ENCODE results near the gene MRPL11.

MRPL11 gene

GRCh38 chr11:66419825-66420224, 18.8 kb downstream of the MRPL11 start:
- Histone ChIP-seq H3K9me3 (peaks cover 11% of the 10 kb centered on the region; the same call in 1 of the 2 replicates), H3K4me2 (no peak overlapping the region), H3K9ac (no peak overlapping the region), H3K27me3 (peaks cover 98% of the 10 kb centered on the region), H3K4me3 (no peak overlapping the region), H3K36me3 (no peaks in the 10 kb centered on the region), H3K4me1 (peaks cover 10% of the 10 kb centered on the region), H3K27ac (no peak overlapping the region), H4K20me1 (peaks cover 79% of the 10 kb centered on the region)
- TF ChIP-seq Cebpa-rat (IDR thresholded peaks at IDR 0.05) = no peak

- Histone ChIP-seq H3K4me3 (no peak overlapping the region), H3K36me3 (no peaks in the 10 kb centered on the region), H4K20me1 (peaks cover 79% of the 10 kb centered on the region), H3K27ac (no peak overlapping the region), H3K27me3 (peaks cover 98% of the 10 kb centered on the region), H3K9me3 (peaks cover 11% of the 10 kb centered on the region; the same call in 1 of the 2 replicates), H3K4me2 (no peak overlapping the region), H3K9ac (no peak overlapping the region), H3K4me1 (peaks cover 10% of the 10 kb centered on the region)
- no peak for TF ChIP-seq Cebpa-rat (IDR thresholded peaks at IDR 0.05)
Measured at GRCh38 chr11:66418986-66419308, 19.7 kb downstream of the MRPL11 start.

- H3K27ac ChIP-seq = no peak overlapping the region
- no peak overlapping the region for H3K9ac ChIP-seq
- H3K4me3 ChIP-seq = no peak overlapping the region
- H3K4me2 ChIP-seq = peak overlapping the region; percentile 50
- H3K36me3 ChIP-seq = no peaks in the 10 kb centered on the region
- H3K4me1 ChIP-seq = peaks cover 10% of the 10 kb centered on the region
- TF ChIP-seq Cebpa-rat (IDR thresholded peaks at IDR 0.05) = no peak
- peaks cover 79% of the 10 kb centered on the region for H4K20me1 ChIP-seq
- peaks cover 98% of the 10 kb centered on the region for H3K27me3 ChIP-seq
- H3K9me3 ChIP-seq = peaks cover 11% of the 10 kb centered on the region; the same call in 1 of the 2 replicates
Measured at GRCh38 chr11:66418168-66418985, 20.3 kb downstream of the MRPL11 start.

- Histone ChIP-seq H3K27ac (no peak overlapping the region), H3K4me2 (no peak overlapping the region), H3K4me1 (peaks cover 10% of the 10 kb centered on the region), H3K27me3 (peaks cover 98% of the 10 kb centered on the region), H4K20me1 (peaks cover 81% of the 10 kb centered on the region), H3K36me3 (no peaks in the 10 kb centered on the region), H3K9me3 (peaks cover 11% of the 10 kb centered on the region; the same call in 1 of the 2 replicates), H3K9ac (no peak overlapping the region), H3K4me3 (no peak overlapping the region)
- no peak for TF ChIP-seq Cebpa-rat (IDR thresholded peaks at IDR 0.05)
Measured at GRCh38 chr11:66417000-66417399, 21.6 kb downstream of the MRPL11 start.

DNA sequence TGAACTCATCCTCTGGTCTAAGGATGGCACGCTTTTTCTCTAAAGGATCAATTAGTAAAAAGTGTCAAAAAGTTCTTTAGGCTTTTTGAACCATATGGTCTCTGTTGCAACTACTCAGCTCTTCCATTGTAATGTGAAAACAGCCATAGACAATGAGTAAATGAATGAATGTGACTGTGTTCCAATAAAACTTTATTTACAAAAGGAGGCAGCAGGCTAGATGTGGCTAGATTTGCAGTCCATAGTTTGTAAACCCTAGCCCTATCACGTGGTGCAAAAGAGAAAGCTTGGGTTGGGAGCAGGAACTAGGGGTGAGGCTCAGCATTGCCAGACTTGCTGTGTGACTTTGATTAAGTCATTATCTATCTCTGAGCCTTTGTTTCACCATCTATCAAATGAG, 23.2 kb downstream of the MRPL11 start:
- Histone ChIP-seq H3K4me1 (peaks cover 10% of the 10 kb centered on the region), H3K9me3 (0 out of 2 replicates have a peak, but pooled peaks cover 2% of the 10 kb centered on the region), H3K9ac (no peak overlapping the region), H3K4me2 (no peak overlapping the region), H3K36me3 (no peaks in the 10 kb centered on the region), H3K4me3 (no peak overlapping the region), H3K27ac (no peak overlapping the region), H3K27me3 (peaks cover 100% of the 10 kb centered on the region), H4K20me1 (peaks cover 83% of the 10 kb centered on the region)
- no peak for TF ChIP-seq Cebpa-rat (IDR thresholded peaks at IDR 0.05)

DNA sequence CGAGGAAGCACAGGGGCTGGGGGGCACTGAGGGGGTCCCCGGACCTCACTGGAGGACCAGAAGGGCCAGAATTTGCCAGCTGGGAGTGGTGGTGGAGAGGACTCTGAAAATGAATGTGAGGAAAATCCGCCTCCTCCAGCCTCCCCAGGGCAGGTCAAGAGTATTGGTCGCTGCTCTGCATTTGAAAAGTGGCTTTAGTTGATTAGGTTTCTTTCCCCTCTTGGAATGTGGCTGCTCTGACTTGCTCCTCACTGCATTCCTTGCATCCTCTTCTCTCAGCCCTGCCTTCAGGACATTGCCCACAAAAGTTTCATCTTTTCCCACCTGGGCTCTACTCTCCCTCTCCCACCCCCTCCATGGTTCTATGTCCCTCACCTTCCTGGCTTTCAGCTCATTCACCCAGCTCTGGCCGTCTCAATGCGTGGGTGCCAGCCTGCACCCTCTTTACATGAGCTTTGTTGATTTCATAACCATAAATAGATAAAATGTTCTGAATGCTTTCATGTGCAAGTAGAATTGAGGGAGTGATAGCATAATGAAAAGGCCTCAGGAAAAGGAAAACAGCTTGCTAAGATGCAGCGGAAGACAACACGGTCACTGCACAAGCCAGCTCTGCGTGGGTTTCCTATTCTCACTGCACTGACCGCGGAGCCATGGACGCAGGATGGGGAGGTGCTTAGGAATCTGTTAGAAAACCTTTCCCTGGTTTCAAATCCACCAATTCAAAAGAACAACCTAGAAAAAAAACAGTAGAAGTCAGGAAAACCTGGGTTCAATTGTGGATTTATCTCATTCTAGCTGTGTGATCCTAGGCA, 24.3 kb downstream of the MRPL11 start:
- H3K9me3 ChIP-seq = no peaks in the 10 kb centered on the region
- no peak overlapping the region for H3K4me3 ChIP-seq
- peaks cover 100% of the 10 kb centered on the region for H3K27me3 ChIP-seq
- H4K20me1 ChIP-seq = peaks cover 91% of the 10 kb centered on the region
- TF ChIP-seq Cebpa-rat (IDR thresholded peaks at IDR 0.05) = no peak
- peaks cover 10% of the 10 kb centered on the region for H3K4me1 ChIP-seq
- no peak overlapping the region for H3K4me2 ChIP-seq
- H3K27ac ChIP-seq = no peak overlapping the region
- no peaks in the 10 kb centered on the region for H3K36me3 ChIP-seq
- H3K9ac ChIP-seq = no peak overlapping the region

- no peak overlapping the region for H3K4me2 ChIP-seq
- no peak overlapping the region for H3K9ac ChIP-seq
- peaks cover 97% of the 10 kb centered on the region for H3K27me3 ChIP-seq
- H3K36me3 ChIP-seq = no peaks in the 10 kb centered on the region
- no peak for TF ChIP-seq Cebpa-rat (IDR thresholded peaks at IDR 0.05)
- no peaks in the 10 kb centered on the region for H3K9me3 ChIP-seq
- no peak overlapping the region for H3K4me3 ChIP-seq
- H4K20me1 ChIP-seq = peaks cover 84% of the 10 kb centered on the region
- H3K27ac ChIP-seq = no peak overlapping the region
- peaks cover 10% of the 10 kb centered on the region for H3K4me1 ChIP-seq
Measured at GRCh38 chr11:66413167-66413566, 25.5 kb downstream of the MRPL11 start.

GRCh38 chr11:66412110-66412509, 26.5 kb downstream of the MRPL11 start:
- Histone ChIP-seq H3K36me3 (no peaks in the 10 kb centered on the region), H3K4me2 (no peak overlapping the region), H3K4me1 (0 out of 2 replicates have a peak, but pooled peaks cover 5% of the 10 kb centered on the region), H3K9me3 (no peaks in the 10 kb centered on the region), H4K20me1 (peaks cover 75% of the 10 kb centered on the region; the same call in 1 of the 2 replicates), H3K4me3 (no peak overlapping the region), H3K27me3 (peaks cover 87% of the 10 kb centered on the region), H3K9ac (no peak overlapping the region), H3K27ac (no peak overlapping the region)
- TF ChIP-seq Cebpa-rat (IDR thresholded peaks at IDR 0.05) = no peak

- H3K4me3 ChIP-seq = no peak overlapping the region
- no peaks in the 10 kb centered on the region for H3K9me3 ChIP-seq
- H3K9ac ChIP-seq = no peak overlapping the region
- TF ChIP-seq Cebpa-rat (IDR thresholded peaks at IDR 0.05) = no peak
- H4K20me1 ChIP-seq = peaks cover 67% of the 10 kb centered on the region; the same call in 1 of the 2 replicates
- H3K36me3 ChIP-seq = no peaks in the 10 kb centered on the region
- H3K27me3 ChIP-seq = peaks cover 79% of the 10 kb centered on the region
- H3K4me1 ChIP-seq = 0 out of 2 replicates have a peak, but pooled peaks cover 5% of the 10 kb centered on the region
- H3K4me2 ChIP-seq = no peak overlapping the region
- no peak overlapping the region for H3K27ac ChIP-seq
Measured at GRCh38 chr11:66411323-66411722, 27.3 kb downstream of the MRPL11 start.

GRCh38 chr11:66410191-66410590, 28.5 kb downstream of the MRPL11 start:
- TF ChIP-seq Cebpa-rat (IDR thresholded peaks at IDR 0.05) = no peak
- H3K4me2 ChIP-seq = no peak overlapping the region
- H4K20me1 ChIP-seq = peaks cover 56% of the 10 kb centered on the region; the same call in 1 of the 2 replicates
- H3K4me1 ChIP-seq = 0 out of 2 replicates have a peak, but pooled peaks cover 5% of the 10 kb centered on the region
- H3K36me3 ChIP-seq = no peaks in the 10 kb centered on the region
- no peak overlapping the region for H3K9ac ChIP-seq
- no peak overlapping the region for H3K4me3 ChIP-seq
- H3K9me3 ChIP-seq = no peaks in the 10 kb centered on the region
- H3K27ac ChIP-seq = no peak overlapping the region
- peaks cover 68% of the 10 kb centered on the region for H3K27me3 ChIP-seq

All from BLaER1 (cell line).